GM12874 (cell line): ENCODE results near the gene CELF4.

Source experiments
- TF ChIP-seq, protein P1 (sequence below): IDR thresholded peaks from 2 replicates; pipeline ENCODE4 v1.5.1; 2011; ENCODE audit warnings: low read depth, mild to moderate bottlenecking, control low read depth, low read length, moderate library complexity; ENCODE audit not compliant: insufficient read depth

Gene CELF4

GRCh38 chr18:37489998-37490397, 75.6 kb downstream of the CELF4 start:
- TF ChIP-seq, protein P1, sequence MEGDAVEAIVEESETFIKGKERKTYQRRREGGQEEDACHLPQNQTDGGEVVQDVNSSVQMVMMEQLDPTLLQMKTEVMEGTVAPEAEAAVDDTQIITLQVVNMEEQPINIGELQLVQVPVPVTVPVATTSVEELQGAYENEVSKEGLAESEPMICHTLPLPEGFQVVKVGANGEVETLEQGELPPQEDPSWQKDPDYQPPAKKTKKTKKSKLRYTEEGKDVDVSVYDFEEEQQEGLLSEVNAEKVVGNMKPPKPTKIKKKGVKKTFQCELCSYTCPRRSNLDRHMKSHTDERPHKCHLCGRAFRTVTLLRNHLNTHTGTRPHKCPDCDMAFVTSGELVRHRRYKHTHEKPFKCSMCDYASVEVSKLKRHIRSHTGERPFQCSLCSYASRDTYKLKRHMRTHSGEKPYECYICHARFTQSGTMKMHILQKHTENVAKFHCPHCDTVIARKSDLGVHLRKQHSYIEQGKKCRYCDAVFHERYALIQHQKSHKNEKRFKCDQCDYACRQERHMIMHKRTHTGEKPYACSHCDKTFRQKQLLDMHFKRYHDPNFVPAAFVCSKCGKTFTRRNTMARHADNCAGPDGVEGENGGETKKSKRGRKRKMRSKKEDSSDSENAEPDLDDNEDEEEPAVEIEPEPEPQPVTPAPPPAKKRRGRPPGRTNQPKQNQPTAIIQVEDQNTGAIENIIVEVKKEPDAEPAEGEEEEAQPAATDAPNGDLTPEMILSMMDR, result no peak

- TF ChIP-seq, protein P1, result no peak
Observed at GRCh38 chr18:37489011-37489410, 76.6 kb downstream of the CELF4 start.

- TF ChIP-seq, protein P1, result no peak
Observed at GRCh38 chr18:37487400-37487867, 78.2 kb downstream of the CELF4 start.

DNA sequence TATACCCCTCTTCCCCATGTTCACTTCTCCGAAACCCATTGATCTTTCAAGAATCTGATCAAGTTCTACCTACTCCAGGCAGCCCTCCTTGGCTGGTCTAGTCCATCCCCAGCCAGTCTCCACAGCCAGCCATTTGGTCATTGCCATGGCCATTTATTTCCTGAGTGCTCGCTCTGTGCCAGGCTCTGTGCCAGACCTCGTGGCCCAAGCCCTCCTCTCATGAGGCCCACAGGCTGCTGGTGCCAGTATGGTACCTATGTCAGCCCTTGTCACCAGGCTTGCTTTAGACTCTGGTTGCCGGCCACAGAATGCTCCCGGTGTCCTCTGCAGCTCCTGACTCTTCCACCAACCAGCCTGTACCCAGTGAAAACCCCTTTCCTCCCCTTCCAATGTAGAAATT, 78.8 kb downstream of the CELF4 start:
- TF ChIP-seq, protein P1, result no peak

DNA sequence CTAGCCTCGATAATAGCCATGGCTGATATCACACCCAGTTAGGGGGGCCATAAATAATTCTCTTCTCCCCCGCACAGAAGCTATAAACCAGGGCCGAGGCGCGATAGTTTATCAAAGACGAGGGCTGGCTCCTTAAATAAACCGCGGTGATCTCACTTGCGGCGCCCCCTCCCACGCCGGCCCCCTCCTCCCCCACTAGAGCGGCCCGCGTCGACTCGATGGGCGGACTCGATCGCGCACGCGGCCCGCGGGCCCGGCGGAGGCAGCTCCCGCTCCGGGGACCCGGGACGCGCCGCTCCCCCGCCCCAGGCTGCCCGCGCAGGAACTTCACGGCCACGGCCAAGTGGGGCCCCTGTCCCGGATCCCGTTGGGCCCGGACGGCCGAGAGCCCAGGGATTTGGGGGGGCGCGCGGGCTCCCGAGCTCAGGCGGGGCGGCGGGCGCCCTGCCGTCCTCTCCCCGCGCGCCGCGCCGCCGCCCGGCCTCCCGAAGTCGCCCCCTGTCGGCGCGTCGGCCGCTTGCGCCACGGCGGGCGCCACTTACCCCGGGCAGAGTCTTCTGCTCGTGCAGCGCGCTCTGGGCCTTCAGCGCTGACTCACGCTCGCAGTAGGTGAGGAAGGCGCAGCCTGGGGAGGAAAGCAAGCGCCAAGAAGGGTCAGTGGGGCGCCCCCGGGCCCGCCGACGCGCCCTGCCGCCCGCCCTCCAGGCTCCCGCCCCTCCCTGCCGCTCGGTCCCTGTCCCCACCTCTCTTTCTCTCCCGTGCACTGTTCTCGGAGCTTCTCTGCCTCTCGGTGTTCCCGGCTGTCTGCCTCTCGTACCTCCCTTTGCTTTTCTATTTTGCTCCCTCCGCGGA, 80.4 kb downstream of the CELF4 start:
- TF ChIP-seq, protein P1, result peak; percentile 21; the same call in 1 of the 2 replicates

DNA sequence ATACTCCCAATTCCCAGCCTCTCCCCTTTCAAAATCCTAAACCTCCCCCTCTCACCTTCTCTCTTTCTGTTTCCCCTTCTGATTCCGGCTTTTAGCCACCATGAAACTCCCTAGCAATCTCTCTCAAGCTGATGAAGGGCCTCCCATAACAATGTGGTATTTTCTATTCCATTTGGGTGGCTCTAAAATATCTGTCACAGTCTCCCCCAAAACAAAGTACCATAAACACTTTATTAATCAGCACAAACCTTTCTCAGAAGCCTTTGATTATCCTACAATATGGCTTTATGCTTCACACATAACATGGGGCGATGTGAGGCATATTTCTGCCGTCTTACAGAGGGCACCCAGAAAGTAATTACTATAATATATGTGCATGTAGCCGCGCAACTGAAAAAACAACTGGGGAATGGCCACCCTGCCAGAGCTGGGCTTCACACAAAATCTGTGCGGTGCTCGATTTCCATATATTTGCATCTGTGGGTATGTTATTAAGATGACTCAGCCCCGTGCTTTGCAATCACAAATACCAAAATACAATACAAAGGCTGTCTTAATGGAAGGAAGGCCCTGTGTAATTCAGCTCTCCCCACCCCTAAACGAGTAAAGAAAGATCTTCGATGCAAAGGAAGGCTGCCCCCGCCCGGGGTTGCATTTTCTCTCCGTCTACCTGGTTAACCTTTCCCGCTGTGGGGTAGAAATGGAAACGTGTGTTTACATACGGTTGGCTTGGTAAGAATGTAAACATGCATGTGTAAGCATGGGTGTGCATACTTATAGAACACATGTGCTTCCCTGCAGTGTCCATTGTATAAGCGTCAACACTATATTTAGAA, 81.4 kb downstream of the CELF4 start:
- TF ChIP-seq, protein P1, result no peak
